ENCODE results near the gene ZSWIM2. TPM values are rescaled to one million over a fixed set of nuclear protein-coding genes. Genes with fewer than 3 reads are reported as not detected.
"Not testable (repeated sequence)": the region's sequence is repeated elsewhere in the genome, so short reads cannot be mapped to it uniquely, and the experiment has no call there.

ZSWIM2 gene
- polyA plus RNA-seq, 1 of the 3 experiments (the other 2 are of a cell fraction): 0.05 TPM

- H3K4me2 ChIP-seq: no peak overlapping the region
- CTCF ChIA-PET: interaction anchor here (1.4 kb wide), 1 partner anchor 42 kb away, joined by 3 read pairs; no protein-coding TSS in a partner anchor
These were observed 28.7 kb downstream of the ZSWIM2 start for GRCh38 chr2:186820303-186820702.

DNA sequence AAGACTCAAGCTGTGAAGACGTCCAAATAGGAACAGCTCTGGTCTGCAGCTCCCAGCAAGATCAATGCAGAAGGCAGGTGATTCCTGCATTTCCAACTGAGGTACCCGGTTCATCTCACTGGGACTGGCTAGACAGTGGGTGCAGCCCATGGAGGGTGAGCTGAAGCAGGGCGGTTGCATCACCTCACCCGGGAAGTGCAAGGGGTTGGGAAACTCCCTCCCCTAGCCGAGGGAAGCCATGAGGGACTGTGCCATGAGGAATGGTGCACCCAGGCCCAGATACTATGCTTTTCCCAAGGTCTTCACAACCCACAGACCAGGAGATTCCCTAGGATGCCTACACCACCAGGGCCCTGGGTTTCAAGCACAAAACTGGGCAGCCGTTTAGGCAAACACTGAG, 37.2 kb downstream of the ZSWIM2 start:
- H3K9ac ChIP-seq; H3K4me1 ChIP-seq (ENCODE audit: control insufficient read depth in 1 of 2, insufficient read depth in 2 of 2, low read depth in 1 of 2, low read length in 1 of 2); H3K27ac ChIP-seq (ENCODE audit: low read depth in 2 of 2, low read length in 1 of 2); H3K79me2 ChIP-seq (ENCODE audit: insufficient read depth); H3K4me2 ChIP-seq; H3K9me3 ChIP-seq; DNase-seq; POLR2A ChIA-PET; H3K36me3 ChIP-seq (replicated peaks in 1 of 2; ENCODE audit: control insufficient read depth in 1 of 2, insufficient read depth in 2 of 2, low read length in 1 of 2); H3F3A ChIP-seq (replicated peaks; ENCODE audit: insufficient read depth); H4K20me1 ChIP-seq (ENCODE audit: insufficient read depth); H3K27me3 ChIP-seq (ENCODE audit: insufficient read depth); H3K9me2 ChIP-seq; H2AFZ ChIP-seq (ENCODE audit: low read depth); H3K4me3 ChIP-seq (ENCODE audit: low read depth in 2 of 2, low read length in 1 of 2): not testable (repeated sequence)
- WGBS (ENCODE audit: low lambda C conversion rate): 57% methylated on average over 6 of the region's 6 CpGs
- CTCF ChIA-PET: interaction anchor here (1.0 kb wide), 1 partner anchor 51 kb away, joined by 3 read pairs; no protein-coding TSS in a partner anchor

More at GRCh38 chr2:186820303-186820702, 28.7 kb downstream of the ZSWIM2 start:
- H3K36me3 ChIP-seq (replicated peaks in 1 of 2; ENCODE audit: control insufficient read depth in 1 of 2, insufficient read depth in 2 of 2, low read length in 1 of 2): no peaks in the 10 kb centered on the region
- no peaks in the 10 kb centered on the region for H3K79me2 ChIP-seq (ENCODE audit: insufficient read depth)
- H2AFZ ChIP-seq (ENCODE audit: low read depth): peak overlapping the region; percentile 51; the same call in 1 of the 2 replicates
- no peak overlapping the region for H3K9ac ChIP-seq
- H3K9me2 ChIP-seq: no peaks in the 10 kb centered on the region
- H3K27ac ChIP-seq (ENCODE audit: low read depth in 2 of 2, low read length in 1 of 2): no peak overlapping the region
- POLR2A ChIA-PET: no interaction called here
- TF ChIP-seq RAD21 (IDR thresholded peaks at IDR 0.05; ENCODE audit: low read length): no peak
- no peak for TF ChIP-seq MEF2A (IDR thresholded peaks at IDR 0.05; ENCODE audit: borderline replicate concordance, low read depth)
- TF ChIP-seq ELF1 (IDR thresholded peaks at IDR 0.05): no peak
- no peak for TF ChIP-seq RFX5 (IDR thresholded peaks at IDR 0.05; ENCODE audit: low read length)
- TF ChIP-seq YY1 (IDR thresholded peaks at IDR 0.05; ENCODE audit: low read depth): no peak
- no peak for TF ChIP-seq TAF1 (IDR thresholded peaks at IDR 0.05; ENCODE audit: borderline replicate concordance, low read depth, low read length)
- no peak for TF ChIP-seq EP300 (IDR thresholded peaks at IDR 0.05; ENCODE audit: borderline replicate concordance in 1 of 2, low read depth in 1 of 2, low read length in 1 of 2)
- TF ChIP-seq, protein P1, sequence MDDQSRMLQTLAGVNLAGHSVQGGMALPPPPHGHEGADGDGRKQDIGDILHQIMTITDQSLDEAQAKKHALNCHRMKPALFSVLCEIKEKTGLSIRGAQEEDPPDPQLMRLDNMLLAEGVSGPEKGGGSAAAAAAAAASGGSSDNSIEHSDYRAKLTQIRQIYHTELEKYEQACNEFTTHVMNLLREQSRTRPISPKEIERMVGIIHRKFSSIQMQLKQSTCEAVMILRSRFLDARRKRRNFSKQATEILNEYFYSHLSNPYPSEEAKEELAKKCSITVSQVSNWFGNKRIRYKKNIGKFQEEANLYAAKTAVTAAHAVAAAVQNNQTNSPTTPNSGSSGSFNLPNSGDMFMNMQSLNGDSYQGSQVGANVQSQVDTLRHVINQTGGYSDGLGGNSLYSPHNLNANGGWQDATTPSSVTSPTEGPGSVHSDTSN (IDR thresholded peaks at IDR 0.05): no peak
- TF ChIP-seq RCOR1 (IDR thresholded peaks at IDR 0.05; ENCODE audit: low read length): no peak
- TF ChIP-seq TCF12 (IDR thresholded peaks at IDR 0.05): no peak
- TF ChIP-seq NFIC (IDR thresholded peaks at IDR 0.05; ENCODE audit: borderline replicate concordance): no peak
- TF ChIP-seq USF2 (IDR thresholded peaks at IDR 0.05; ENCODE audit: borderline replicate concordance, low read depth, low read length): no peak
- no peak for TF ChIP-seq SIN3A (IDR thresholded peaks at IDR 0.05; ENCODE audit: borderline replicate concordance, low read depth, low read length)
- no peaks in the 10 kb centered on the region for H4K20me1 ChIP-seq (ENCODE audit: insufficient read depth)
- peaks cover 0 to 11% of the 10 kb centered on the region in 2 experiments; a peak in 2 of 4 replicates for H3K4me1 ChIP-seq (ENCODE audit: control insufficient read depth in 1 of 2, insufficient read depth in 2 of 2, low read depth in 1 of 2, low read length in 1 of 2)
- no peaks in the 10 kb centered on the region for H3F3A ChIP-seq (replicated peaks; ENCODE audit: insufficient read depth)
- 71% methylated on average over 7 of the region's 7 CpGs for WGBS (ENCODE audit: low lambda C conversion rate)
- DNase-seq: no peak
- H3K4me3 ChIP-seq (ENCODE audit: low read depth in 2 of 2, low read length in 1 of 2): no peak overlapping the region
- H3K27me3 ChIP-seq (ENCODE audit: insufficient read depth): no peaks in the 10 kb centered on the region
- no peaks in the 10 kb centered on the region for H3K9me3 ChIP-seq

Measured in SK-N-SH (cell line).